ENCODE results near the gene MARCHF9. TPM values are rescaled to one million over a fixed set of nuclear protein-coding genes. Genes with fewer than 3 reads are reported as not detected.

The MARCHF9 gene
- total RNA-seq, 1 experiment from 2014 or later = 21.8 TPM

GRCh38 chr12:57769594-57769993 is 14.7 kb downstream of the MARCHF9 start:
- ChIA-PET CTCF (no interaction called here), POLR2A (no interaction called here)
- peaks cover 25% of the 10 kb centered on the region for H3K79me2 ChIP-seq (ENCODE audit: insufficient read depth, low read length)

More at GRCh38 chr12:57769594-57769993, 14.7 kb downstream of the MARCHF9 start:
- Histone ChIP-seq H3K9me2 (ENCODE audit: insufficient read depth) (no peaks in the 10 kb centered on the region), H3K27ac (ENCODE audit: low read depth, low read length) (no peak overlapping the region), H3K4me3 (replicated peaks in 1 of 2; ENCODE audit: low read depth in 1 of 2, low read length in 2 of 2) (no peak overlapping the region), H3K36me3 (ENCODE audit: control insufficient read depth in 1 of 2, insufficient read depth in 2 of 2, low read length in 2 of 2) (peaks cover 6 to 27% of the 10 kb centered on the region in 2 experiments; a peak in 3 of 4 replicates), H4K20me1 (ENCODE audit: insufficient read depth) (no peaks in the 10 kb centered on the region), H3K27me3 (ENCODE audit: insufficient read depth, low read length) (no peaks in the 10 kb centered on the region), H3K9ac (ENCODE audit: low read length) (no peak overlapping the region), H3K9me3 (ENCODE audit: control insufficient read depth in 1 of 2, insufficient read depth in 1 of 2, low read depth in 1 of 2, low read length in 2 of 2) (no peaks in the 10 kb centered on the region), H2AFZ (ENCODE audit: low read depth, low read length, poor library complexity, severe bottlenecking) (no peak overlapping the region), H3K4me1 (ENCODE audit: control insufficient read depth in 1 of 2, insufficient read depth in 2 of 2, low read length in 2 of 2) (peaks cover 14 to 50% of the 10 kb centered on the region in 2 experiments), H3K4me2 (ENCODE audit: low read length) (no peak overlapping the region)
- intact Hi-C loops (cut with micrococcal nuclease) = no loop called here
- ATAC-seq (no peak), DNase-seq (ENCODE audit: low read depth, low spot score) (no peak)
- RAD21 ChIA-PET (ENCODE audit: low non-redundant PET in 1 of 2, low total read pairs in 2 of 2, uncharacterized antibody in 2 of 2, unreplicated experiment in 2 of 2) = no interaction called here
- BruUV-seq (replicated peaks) = no TSS peak
- no peak for TF ChIP-seq MAX (IDR thresholded peaks at IDR 0.05)
- no peak for TF ChIP-seq EZH2 (IDR thresholded peaks at IDR 0.05)
- TF ChIP-seq CTCF (IDR thresholded peaks at IDR 0.05 in 2 of 3, conservative IDR thresholded peaks at IDR 0.05 in 1 of 3; ENCODE audit: borderline replicate concordance in 1 of 3, insufficient read depth in 1 of 3, low read depth in 2 of 3, low read length in 2 of 3) = no peak
- TF ChIP-seq YY1 (IDR thresholded peaks at IDR 0.05; ENCODE audit: extremely low read depth, insufficient replicate concordance, low read depth, low read length) = no peak
- TF ChIP-seq CBX3 (IDR thresholded peaks at IDR 0.05; ENCODE audit: low read depth) = no peak
- no peak for TF ChIP-seq REST (IDR thresholded peaks at IDR 0.05; ENCODE audit: low read depth)
- no peak for TF ChIP-seq JUND (IDR thresholded peaks at IDR 0.05)
- no peak for TF ChIP-seq EGR1 (IDR thresholded peaks at IDR 0.05; ENCODE audit: low read depth)
- TF ChIP-seq POLR2AphosphoS5 (IDR thresholded peaks at IDR 0.05; ENCODE audit: low read depth, low read length) = no peak
- TF ChIP-seq SP1 (IDR thresholded peaks at IDR 0.05; ENCODE audit: low read depth) = no peak
- no peak for TF ChIP-seq RAD21 (IDR thresholded peaks at IDR 0.05; ENCODE audit: low read depth)
- no peak for TF ChIP-seq POLR2A (IDR thresholded peaks at IDR 0.05; ENCODE audit: borderline replicate concordance, extremely low read depth, insufficient read depth, insufficient read length)

Data from HCT116 (cell line).